Measurements from ENCODE around the gene SAMD11.
"Not testable (repeated sequence)": the region's sequence is repeated elsewhere in the genome, so short reads cannot be mapped to it uniquely, and the experiment has no call there.

Gene SAMD11

GRCh38 chr1:980137-980571 lies 56.4 kb downstream of the SAMD11 start:
- DNase-seq: no peak

- DNase-seq: no peak
These were observed 57.1 kb downstream of the SAMD11 start for GRCh38 chr1:980602-981395.

GRCh38 chr1:981491-981954 lies 57.8 kb downstream of the SAMD11 start:
- DNase-seq: no peak

- no peak for DNase-seq
These were observed 58.3 kb downstream of the SAMD11 start, which contains the start of gene PERM1 for GRCh38 chr1:981955-982558. Gene PERM1 (minus strand): TSS chr1:982093. CDS start chr1:981029, 1,064 bp downstream.

- no peak for DNase-seq
These were observed 59.2 kb downstream of the SAMD11 start for GRCh38 chr1:982765-983436.

- peak; percentile 54 for DNase-seq
These were observed 60.2 kb downstream of the SAMD11 start for GRCh38 chr1:983798-984475.

GRCh38 chr1:984476-984814 lies 60.7 kb downstream of the SAMD11 start:
- DNase-seq: no peak

GRCh38 chr1:985126-985525 lies 61.4 kb downstream of the SAMD11 start:
- no peak for DNase-seq

GRCh38 chr1:988061-988460 lies 64.3 kb downstream of the SAMD11 start:
- not testable (repeated sequence) for DNase-seq

- not testable (repeated sequence) for DNase-seq
These were observed 67.6 kb downstream of the SAMD11 start for GRCh38 chr1:991275-991674.

- DNase-seq: no peak
These were observed 68.2 kb downstream of the SAMD11 start for GRCh38 chr1:991895-992294.

GRCh38 chr1:992362-992761 lies 68.6 kb downstream of the SAMD11 start:
- DNase-seq: no peak

GRCh38 chr1:993379-993995 lies 69.8 kb downstream of the SAMD11 start:
- DNase-seq: no peak
